NB4 (cell line): Measurements from ENCODE around the gene ZNF319.

Source experiments
- MYC ChIP-seq: IDR thresholded peaks from 2 replicates; pipeline ENCODE4 v1.6.1; 2011; ENCODE audit warnings: low read depth, low read length
- POLR2A ChIP-seq: IDR thresholded peaks from 2 replicates; pipeline ENCODE4 v1.6.1; 2011; ENCODE audit warnings: mild to moderate bottlenecking; ENCODE audit not compliant: insufficient read length; ENCODE audit errors: extremely low read depth
- TF ChIP-seq, protein P1 (sequence below): IDR thresholded peaks from 2 replicates; pipeline ENCODE4 v1.6.1; 2011; ENCODE audit warnings: low read depth, low read length
- TF ChIP-seq, protein P2 (sequence below): IDR thresholded peaks from one replicate; pipeline ENCODE4 v1.5.1; 2012; ENCODE audit warnings: low read depth, low read length

DNA sequence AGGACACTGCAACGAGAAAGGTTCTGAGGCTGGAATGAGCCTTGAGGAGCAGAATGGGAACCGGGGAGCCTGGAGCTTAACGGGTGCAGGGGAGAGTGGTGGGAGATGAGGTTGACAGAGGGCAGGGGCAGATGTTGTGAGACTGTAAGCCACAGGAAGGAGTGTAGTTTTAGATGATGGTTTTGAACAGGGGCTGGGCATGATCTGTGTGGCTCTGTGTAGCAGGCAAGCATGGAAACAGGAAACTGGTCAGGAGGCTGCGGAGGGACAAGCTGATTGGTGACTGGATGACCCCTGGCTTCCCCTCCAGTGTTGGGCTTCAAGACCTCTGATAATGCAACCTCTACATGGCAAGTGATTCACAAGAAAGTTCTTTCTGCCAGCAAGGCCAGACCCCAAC, 28.2 kb downstream of the ZNF319 start:
- TF ChIP-seq POLR2A (no peak), MYC (no peak)
- TF ChIP-seq, protein P1, sequence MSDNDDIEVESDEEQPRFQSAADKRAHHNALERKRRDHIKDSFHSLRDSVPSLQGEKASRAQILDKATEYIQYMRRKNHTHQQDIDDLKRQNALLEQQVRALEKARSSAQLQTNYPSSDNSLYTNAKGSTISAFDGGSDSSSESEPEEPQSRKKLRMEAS, result no peak
- TF ChIP-seq, protein P2, sequence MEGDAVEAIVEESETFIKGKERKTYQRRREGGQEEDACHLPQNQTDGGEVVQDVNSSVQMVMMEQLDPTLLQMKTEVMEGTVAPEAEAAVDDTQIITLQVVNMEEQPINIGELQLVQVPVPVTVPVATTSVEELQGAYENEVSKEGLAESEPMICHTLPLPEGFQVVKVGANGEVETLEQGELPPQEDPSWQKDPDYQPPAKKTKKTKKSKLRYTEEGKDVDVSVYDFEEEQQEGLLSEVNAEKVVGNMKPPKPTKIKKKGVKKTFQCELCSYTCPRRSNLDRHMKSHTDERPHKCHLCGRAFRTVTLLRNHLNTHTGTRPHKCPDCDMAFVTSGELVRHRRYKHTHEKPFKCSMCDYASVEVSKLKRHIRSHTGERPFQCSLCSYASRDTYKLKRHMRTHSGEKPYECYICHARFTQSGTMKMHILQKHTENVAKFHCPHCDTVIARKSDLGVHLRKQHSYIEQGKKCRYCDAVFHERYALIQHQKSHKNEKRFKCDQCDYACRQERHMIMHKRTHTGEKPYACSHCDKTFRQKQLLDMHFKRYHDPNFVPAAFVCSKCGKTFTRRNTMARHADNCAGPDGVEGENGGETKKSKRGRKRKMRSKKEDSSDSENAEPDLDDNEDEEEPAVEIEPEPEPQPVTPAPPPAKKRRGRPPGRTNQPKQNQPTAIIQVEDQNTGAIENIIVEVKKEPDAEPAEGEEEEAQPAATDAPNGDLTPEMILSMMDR, result no peak
